Measurements from ENCODE around the gene NCOA5.

The NCOA5 gene

GRCh38 chr20:46111836-46112212, 22.1 kb upstream of the NCOA5 start:
- Histone ChIP-seq H3K9ac (no peak overlapping the region), H3K79me2 (no peaks in the 10 kb centered on the region), H3K27me3 (ENCODE audit: control insufficient read depth, insufficient read depth, low read length) (no peaks in the 10 kb centered on the region), H2AFZ (peak overlapping the region; percentile 47), H3K4me2 (ENCODE audit: low read length) (no peak overlapping the region), H3K9me3 (ENCODE audit: control insufficient read depth, low read length) (no peaks in the 10 kb centered on the region), H3K36me3 (ENCODE audit: control insufficient read depth, insufficient read depth, low read length) (no peaks in the 10 kb centered on the region), H3K4me1 (peaks cover 9% of the 10 kb centered on the region), H3K27ac (no peak overlapping the region), H3K4me3 (ENCODE audit: low read depth, low read length) (no peak overlapping the region)
- no peak for TF ChIP-seq CTCF (IDR thresholded peaks at IDR 0.05)

GRCh38 chr20:46111028-46111835, 21.5 kb upstream of the NCOA5 start:
- no peak overlapping the region for H3K4me3 ChIP-seq (ENCODE audit: low read depth, low read length)
- peak overlapping the region; percentile 47 for H2AFZ ChIP-seq
- H3K9ac ChIP-seq, result no peak overlapping the region
- no peak for TF ChIP-seq CTCF (IDR thresholded peaks at IDR 0.05)
- no peak overlapping the region for H3K27ac ChIP-seq
- no peaks in the 10 kb centered on the region for H3K36me3 ChIP-seq (ENCODE audit: control insufficient read depth, insufficient read depth, low read length)
- H3K27me3 ChIP-seq (ENCODE audit: control insufficient read depth, insufficient read depth, low read length), result no peaks in the 10 kb centered on the region
- peaks cover 9% of the 10 kb centered on the region for H3K4me1 ChIP-seq
- H3K9me3 ChIP-seq (ENCODE audit: control insufficient read depth, low read length), result no peaks in the 10 kb centered on the region
- H3K4me2 ChIP-seq (ENCODE audit: low read length), result no peak overlapping the region
- no peaks in the 10 kb centered on the region for H3K79me2 ChIP-seq

GRCh38 chr20:46108976-46109375, 19.2 kb upstream of the NCOA5 start:
- Histone ChIP-seq H3K27me3 (ENCODE audit: control insufficient read depth, insufficient read depth, low read length) (no peaks in the 10 kb centered on the region), H3K36me3 (ENCODE audit: control insufficient read depth, insufficient read depth, low read length) (no peaks in the 10 kb centered on the region), H3K4me1 (peaks cover 9% of the 10 kb centered on the region), H3K79me2 (no peaks in the 10 kb centered on the region), H3K4me3 (ENCODE audit: low read depth, low read length) (no peak overlapping the region), H3K9ac (no peak overlapping the region), H3K27ac (no peak overlapping the region), H3K9me3 (ENCODE audit: control insufficient read depth, low read length) (no peaks in the 10 kb centered on the region), H3K4me2 (ENCODE audit: low read length) (no peak overlapping the region), H2AFZ (no peak overlapping the region)
- no peak for TF ChIP-seq CTCF (IDR thresholded peaks at IDR 0.05)

- no peaks in the 10 kb centered on the region for H3K27me3 ChIP-seq (ENCODE audit: control insufficient read depth, insufficient read depth, low read length)
Observed at GRCh38 chr20:46108435-46108841, 18.7 kb upstream of the NCOA5 start.

More at GRCh38 chr20:46108435-46108841, 18.7 kb upstream of the NCOA5 start:
- Histone ChIP-seq H3K4me1 (peaks cover 9% of the 10 kb centered on the region), H3K79me2 (no peaks in the 10 kb centered on the region), H2AFZ (no peak overlapping the region), H3K9ac (no peak overlapping the region), H3K4me3 (ENCODE audit: low read depth, low read length) (no peak overlapping the region), H3K4me2 (ENCODE audit: low read length) (no peak overlapping the region), H3K36me3 (ENCODE audit: control insufficient read depth, insufficient read depth, low read length) (no peaks in the 10 kb centered on the region), H3K27ac (no peak overlapping the region), H3K9me3 (ENCODE audit: control insufficient read depth, low read length) (no peaks in the 10 kb centered on the region)
- TF ChIP-seq CTCF (IDR thresholded peaks at IDR 0.05), result no peak

All from parathyroid adenoma (tissue), 2 donors.